ENCODE data around the gene NFKB2.

The NFKB2 gene

GRCh38 chr10:102423372-102423968 is 28.0 kb downstream of the NFKB2 start:
- DNase-seq (ENCODE audit: low read depth), result no peak

GRCh38 chr10:102424145-102424544 is 28.6 kb downstream of the NFKB2 start:
- no peak for DNase-seq (ENCODE audit: low read depth)

GRCh38 chr10:102424916-102425315 is 29.4 kb downstream of the NFKB2 start:
- DNase-seq (ENCODE audit: low read depth), result no peak

- no peak for DNase-seq (ENCODE audit: low read depth)
Measured at GRCh38 chr10:102425444-102425843, 29.9 kb downstream of the NFKB2 start.

GRCh38 chr10:102426803-102427287 is 31.3 kb downstream of the NFKB2 start:
- no peak for DNase-seq (ENCODE audit: low read depth)

- DNase-seq (ENCODE audit: low read depth), result no peak
Measured at GRCh38 chr10:102429468-102429867, 34.0 kb downstream of the NFKB2 start.

GRCh38 chr10:102431452-102432124 is 36.1 kb downstream of the NFKB2 start:
- DNase-seq (ENCODE audit: low read depth), result peak; percentile 37

GRCh38 chr10:102432162-102432950 is 36.9 kb downstream of the NFKB2 start, which contains the start of gene CUEDC2:
Gene CUEDC2 (minus strand): TSS chr10:102432574. CDS start chr10:102425188, 7,386 bp downstream.
- DNase-seq (ENCODE audit: low read depth), result peak; percentile 95

- DNase-seq (ENCODE audit: low read depth), result no peak
Measured at GRCh38 chr10:102433619-102434046, 38.1 kb downstream of the NFKB2 start.

- no peak for DNase-seq (ENCODE audit: low read depth)
Measured at GRCh38 chr10:102434394-102435132, 39.1 kb downstream of the NFKB2 start.

GRCh38 chr10:102435133-102435497 is 39.6 kb downstream of the NFKB2 start:
- DNase-seq (ENCODE audit: low read depth), result no peak

- DNase-seq (ENCODE audit: low read depth), result no peak
Measured at GRCh38 chr10:102435529-102436233, 40.2 kb downstream of the NFKB2 start.

GRCh38 chr10:102436312-102436711 is 40.8 kb downstream of the NFKB2 start:
- DNase-seq (ENCODE audit: low read depth), result no peak

GRCh38 chr10:102437515-102437914 is 42.0 kb downstream of the NFKB2 start:
- no peak for DNase-seq (ENCODE audit: low read depth)

- DNase-seq (ENCODE audit: low read depth), result no peak
Measured at GRCh38 chr10:102438374-102438773, 42.9 kb downstream of the NFKB2 start.

GRCh38 chr10:102444851-102445250 is 49.3 kb downstream of the NFKB2 start:
- no peak for DNase-seq (ENCODE audit: low read depth)

- no peak for DNase-seq (ENCODE audit: low read depth)
Measured at GRCh38 chr10:102449321-102450123, 54.0 kb downstream of the NFKB2 start.

GRCh38 chr10:102450124-102450373 is 54.5 kb downstream of the NFKB2 start:
- DNase-seq (ENCODE audit: low read depth), result no peak

GRCh38 chr10:102450374-102451104 is 55.0 kb downstream of the NFKB2 start:
- DNase-seq (ENCODE audit: low read depth), result no peak
